Choroid plexus epithelial cell (primary cell): ENCODE data around the gene FCHSD2.

Source experiments
- DNase-seq: peaks from one replicate; pipeline ENCODE4 v3.0.0-alpha.2; 2010; ENCODE audit warnings: low read depth
- H3K4me3 ChIP-seq: 2 replicates; pipeline ENCODE4 v1.5.1; 2011; ENCODE audit warnings: low read depth, mild to moderate bottlenecking, control low read depth, low read length, moderate library complexity
- CTCF ChIP-seq: conservative IDR thresholded peaks from 2 replicates; pipeline ENCODE4 v1.5.1; 2011; ENCODE audit warnings: low read depth, mild to moderate bottlenecking, control low read depth, inconsistent platforms, low read length, moderate library complexity

The FCHSD2 gene

DNA sequence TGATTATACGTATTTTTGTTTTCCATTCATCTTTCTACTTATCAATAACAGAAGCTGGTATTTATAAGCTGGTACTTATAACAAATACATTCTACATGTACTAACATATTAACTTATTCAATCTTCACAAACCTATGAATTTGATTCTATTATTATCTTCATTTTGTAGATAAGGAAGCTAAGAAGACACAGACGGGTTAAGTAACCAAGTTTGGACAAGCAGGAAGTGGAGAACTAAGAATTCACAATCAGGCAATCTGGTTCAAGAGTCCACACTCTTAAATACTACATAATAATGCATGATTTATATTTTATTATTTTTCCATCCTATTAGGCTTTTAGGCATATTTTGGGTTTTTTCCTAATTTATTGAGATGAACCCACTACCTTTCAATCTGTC is 25.0 kb downstream of the FCHSD2 start:
- no peak for DNase-seq
- no peak overlapping the region for H3K4me3 ChIP-seq
- TF ChIP-seq CTCF: no peak

DNA sequence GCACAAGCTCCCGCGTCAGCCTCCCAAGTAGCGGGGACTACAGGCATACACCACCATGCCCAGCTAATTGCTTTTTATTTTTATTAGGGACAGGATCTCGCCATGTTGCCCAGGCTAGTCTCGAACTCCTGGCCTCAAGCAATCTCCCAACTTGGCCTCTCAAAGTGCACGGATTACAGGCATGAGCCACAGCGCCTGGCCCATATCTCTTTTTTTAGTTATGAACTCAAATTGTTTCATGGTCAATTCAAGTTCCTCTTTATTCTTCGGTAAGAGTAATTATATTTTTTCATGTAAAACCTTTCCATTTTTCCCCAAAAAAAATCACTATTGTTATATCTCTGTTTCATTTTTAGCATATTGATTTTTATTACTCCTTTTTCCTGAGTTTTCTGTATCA is 25.5 kb downstream of the FCHSD2 start:
- no peak for TF ChIP-seq CTCF
- no peak overlapping the region for H3K4me3 ChIP-seq
- no peak for DNase-seq

DNA sequence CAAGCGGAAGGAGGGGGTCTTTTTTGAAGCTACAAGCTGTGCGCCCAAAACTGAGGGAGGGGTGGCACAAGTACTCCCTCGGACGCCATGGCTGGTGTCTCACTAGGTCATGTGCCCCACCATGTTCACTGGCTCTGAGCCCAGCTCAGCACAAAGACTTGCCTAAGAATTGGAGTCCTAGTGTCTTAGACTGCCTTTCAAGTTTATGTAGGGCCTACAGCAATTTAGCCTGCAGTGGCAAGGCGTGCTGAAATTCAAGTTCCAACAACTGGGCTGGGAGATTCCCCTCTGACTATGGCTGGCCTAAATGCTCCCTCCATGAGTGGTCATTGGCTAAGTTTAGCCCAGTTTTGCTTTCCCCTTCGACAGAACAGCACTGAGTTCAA is 27.3 kb downstream of the FCHSD2 start:
- no peak for TF ChIP-seq CTCF
- DNase-seq: no peak

GRCh38 chr11:73114110-73114834 is 27.8 kb downstream of the FCHSD2 start:
- DNase-seq: no peak
- no peak overlapping the region for H3K4me3 ChIP-seq
- TF ChIP-seq CTCF: no peak

More for the DNA sequence above, 27.3 kb downstream of the FCHSD2 start:
- H3K4me3 ChIP-seq: no peak overlapping the region

DNA sequence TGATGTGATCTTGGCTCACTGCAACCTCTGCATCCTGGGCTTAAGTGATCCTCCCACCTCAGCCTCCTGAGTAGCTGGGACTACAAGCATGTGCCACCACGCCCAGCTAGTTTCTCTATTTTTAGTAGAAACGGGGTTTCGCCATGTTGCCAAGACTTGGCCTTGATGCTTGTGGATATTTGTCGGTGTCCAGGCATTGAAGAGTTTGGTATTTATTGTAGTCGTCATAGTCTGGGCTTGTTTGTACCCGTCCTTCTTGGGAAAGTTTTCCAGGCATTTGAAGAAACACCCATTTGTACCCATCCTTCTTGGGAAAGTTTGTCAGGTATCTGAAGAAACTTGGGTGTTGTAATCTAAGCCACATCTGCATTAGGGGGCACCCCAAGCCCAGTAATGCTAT is 28.7 kb downstream of the FCHSD2 start:
- DNase-seq: no peak
- TF ChIP-seq CTCF: no peak
- no peak overlapping the region for H3K4me3 ChIP-seq

DNA sequence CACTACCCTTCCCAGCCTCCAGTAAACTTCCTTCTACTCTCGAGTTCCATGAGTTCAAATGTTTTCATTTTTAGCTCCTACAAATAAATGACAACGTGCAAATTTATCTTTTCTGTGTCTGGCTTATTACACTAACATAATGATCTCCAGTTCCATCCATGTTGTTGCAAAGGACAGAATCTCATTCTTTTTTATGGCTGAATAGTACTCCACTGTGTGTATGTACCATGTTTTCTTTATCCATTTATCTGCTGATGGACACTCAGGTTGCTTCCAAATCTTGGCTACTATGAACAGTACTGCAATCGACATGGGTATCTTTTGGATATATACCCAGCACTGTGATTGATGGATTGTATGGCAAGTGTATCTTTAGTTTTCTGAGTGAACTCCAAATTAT is 34.5 kb downstream of the FCHSD2 start:
- TF ChIP-seq CTCF: no peak
- H3K4me3 ChIP-seq: no peak overlapping the region
- no peak for DNase-seq

GRCh38 chr11:73106347-73106746 is 35.8 kb downstream of the FCHSD2 start:
- H3K4me3 ChIP-seq: no peak overlapping the region
- no peak for TF ChIP-seq CTCF
- DNase-seq: no peak
